A172 (cell line): ENCODE data around the gene TMEM132E. TPM values are rescaled to one million over a fixed set of nuclear protein-coding genes. Genes with fewer than 3 reads are reported as not detected.

Experiments
- DNase-seq: peaks from one replicate; pipeline ENCODE4 v3.0.0-alpha.2; 2015; ENCODE audit warnings: low spot score
- total RNA-seq: library from RNA; depleted of rRNA; stranded (reverse); fragments of >200 nt; shearing (Covaris generic); gene quantifications from 2 replicates; pipeline ENCODE4 v1.2.3, GENCODE V29; 2014

The TMEM132E gene
- total RNA-seq, 1 experiment from 2014 or later = not detected

DNA sequence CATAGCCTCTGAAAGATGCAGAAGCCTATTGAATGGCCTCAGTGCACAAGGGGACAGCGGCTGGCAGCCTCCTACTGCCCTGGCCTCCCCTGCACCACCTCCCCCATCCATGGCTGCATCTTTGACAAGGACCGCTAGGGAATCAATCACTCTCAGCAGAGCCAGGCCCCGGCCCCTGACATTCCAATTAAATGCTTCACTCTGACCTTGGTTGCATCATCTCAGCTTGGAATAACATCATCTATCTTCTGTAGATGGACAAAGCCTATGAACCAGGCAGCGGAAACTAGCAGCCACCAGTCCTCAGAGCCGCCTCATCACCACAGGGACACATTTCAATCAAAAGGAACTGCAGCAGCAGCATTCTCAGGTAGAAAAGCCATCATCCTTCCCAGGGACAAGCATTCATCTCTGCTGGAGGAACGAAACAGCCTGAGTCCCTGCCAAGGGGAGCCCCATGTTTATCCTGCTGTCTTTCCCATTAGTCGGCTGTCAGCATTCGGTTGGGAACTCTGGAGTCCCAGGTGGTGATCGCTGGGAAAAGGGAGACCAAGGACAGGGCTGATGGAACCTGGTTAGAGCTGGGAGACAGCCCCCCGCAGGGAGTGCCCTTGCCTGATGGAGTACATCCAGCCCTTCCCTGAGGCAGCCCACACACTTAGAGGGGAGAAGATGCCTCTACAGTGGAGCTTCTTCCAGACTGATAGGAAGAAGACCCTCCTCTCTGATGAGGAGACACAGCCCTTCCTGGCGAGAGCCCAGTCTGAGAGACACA, 11.5 kb upstream of the TMEM132E start:
- DNase-seq = peak; percentile 9

DNA sequence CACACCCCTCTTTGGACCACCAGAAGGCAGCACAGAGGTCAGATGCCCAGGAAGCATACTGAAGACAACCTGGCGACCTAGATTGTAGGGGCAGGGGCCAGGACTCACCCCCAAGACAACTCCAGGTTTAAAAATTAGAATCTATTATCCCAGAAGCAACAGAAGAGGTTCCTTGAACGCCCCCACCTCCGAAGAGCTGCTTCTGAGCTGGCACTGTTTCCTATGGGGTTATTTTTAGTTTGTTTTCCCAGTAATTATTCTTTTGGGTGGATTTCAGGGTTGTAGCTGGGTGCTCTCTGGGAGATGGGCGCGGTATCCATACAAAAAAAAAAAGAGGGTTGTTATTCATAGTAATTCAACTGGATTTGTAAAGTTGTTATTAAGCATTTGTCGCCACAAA, 10.4 kb upstream of the TMEM132E start:
- DNase-seq = no peak

- no peak for DNase-seq
These were observed 9.8 kb upstream of the TMEM132E start for GRCh38 chr17:34569591-34569990.

GRCh38 chr17:34570506-34570905, 8.9 kb upstream of the TMEM132E start:
- no peak for DNase-seq

DNA sequence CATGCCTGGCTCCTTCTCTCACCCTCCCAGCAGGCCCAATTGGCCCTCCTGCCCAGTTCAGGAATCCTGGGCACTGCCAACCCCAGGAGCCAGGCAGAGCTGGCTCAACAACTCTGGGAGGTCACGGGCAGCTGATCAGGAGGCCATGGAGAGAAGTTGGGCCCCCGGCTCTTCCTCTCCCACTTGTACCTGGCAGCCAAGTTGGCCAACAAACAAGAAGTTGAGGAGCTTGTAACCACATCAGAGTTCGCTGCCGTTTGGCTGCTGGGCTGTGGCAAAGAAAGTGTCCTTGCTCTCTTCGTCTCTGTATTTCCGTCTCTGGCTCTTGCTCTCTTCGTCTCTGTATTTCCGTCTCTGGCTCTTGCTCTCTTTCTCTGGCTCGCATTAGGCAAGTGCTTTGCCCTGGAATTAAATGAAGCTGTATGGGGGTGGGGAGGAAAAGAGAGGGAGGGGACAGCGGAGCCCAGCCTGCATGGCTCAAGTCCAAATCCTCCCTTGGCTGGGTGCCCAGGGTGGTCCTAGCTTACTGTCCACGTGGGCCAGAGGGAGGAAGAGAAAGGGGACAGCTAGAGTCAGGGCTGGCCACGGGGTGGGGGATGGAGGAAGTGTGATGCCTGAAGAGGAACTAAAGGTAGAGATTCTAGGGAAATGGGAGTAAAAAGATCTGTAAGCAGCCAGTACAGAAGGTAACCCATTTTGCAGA, 7.8 kb upstream of the TMEM132E start:
- DNase-seq = no peak

- DNase-seq = no peak
These were observed 6.9 kb upstream of the TMEM132E start for GRCh38 chr17:34572483-34572882.

DNA sequence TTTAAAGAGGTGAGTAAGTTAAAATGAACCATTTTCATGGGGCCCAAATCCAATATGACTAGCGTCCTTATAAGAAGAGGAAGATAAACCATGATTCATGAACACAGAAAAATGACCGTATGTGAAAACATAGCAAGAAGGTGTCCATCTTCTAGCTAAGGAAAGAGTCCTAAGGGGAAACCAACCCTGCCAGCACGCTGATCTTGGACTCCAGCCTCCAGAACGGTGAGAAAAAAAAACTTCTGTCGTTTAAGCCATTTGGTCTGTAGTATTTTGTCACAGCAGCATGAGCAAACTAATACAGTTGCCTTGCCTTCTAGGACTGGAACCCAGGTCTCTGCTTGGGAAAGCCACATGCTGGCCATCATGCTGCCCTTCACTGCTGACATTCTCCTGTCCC, 4.2 kb upstream of the TMEM132E start:
- no peak for DNase-seq

DNA sequence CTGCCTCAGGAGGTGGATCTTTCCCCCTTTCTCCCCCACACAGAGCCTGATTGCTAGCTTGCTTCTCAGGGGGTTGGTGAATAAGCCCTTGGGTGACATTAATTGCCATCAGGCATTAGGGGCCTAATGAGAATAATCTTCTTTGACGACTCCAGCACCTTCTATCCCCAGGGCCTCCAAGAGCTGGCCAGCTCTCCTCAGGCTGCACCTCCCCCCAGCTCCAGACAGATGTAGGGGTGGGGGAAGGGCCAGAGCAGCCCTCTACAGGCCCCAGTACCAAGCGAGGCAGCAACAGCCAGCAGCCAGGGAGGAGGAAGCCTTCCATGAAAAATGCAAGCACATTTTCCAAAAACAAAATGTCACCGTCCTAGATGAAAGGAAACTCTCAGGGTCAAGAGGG, 1.4 kb upstream of the TMEM132E start:
- no peak for DNase-seq

- no peak for DNase-seq
These were observed 746 bp upstream of the TMEM132E start for GRCh38 chr17:34578656-34579016.

GRCh38 chr17:34579979-34580684, 750 bp downstream of the TMEM132E start:
- DNase-seq = no peak

DNA sequence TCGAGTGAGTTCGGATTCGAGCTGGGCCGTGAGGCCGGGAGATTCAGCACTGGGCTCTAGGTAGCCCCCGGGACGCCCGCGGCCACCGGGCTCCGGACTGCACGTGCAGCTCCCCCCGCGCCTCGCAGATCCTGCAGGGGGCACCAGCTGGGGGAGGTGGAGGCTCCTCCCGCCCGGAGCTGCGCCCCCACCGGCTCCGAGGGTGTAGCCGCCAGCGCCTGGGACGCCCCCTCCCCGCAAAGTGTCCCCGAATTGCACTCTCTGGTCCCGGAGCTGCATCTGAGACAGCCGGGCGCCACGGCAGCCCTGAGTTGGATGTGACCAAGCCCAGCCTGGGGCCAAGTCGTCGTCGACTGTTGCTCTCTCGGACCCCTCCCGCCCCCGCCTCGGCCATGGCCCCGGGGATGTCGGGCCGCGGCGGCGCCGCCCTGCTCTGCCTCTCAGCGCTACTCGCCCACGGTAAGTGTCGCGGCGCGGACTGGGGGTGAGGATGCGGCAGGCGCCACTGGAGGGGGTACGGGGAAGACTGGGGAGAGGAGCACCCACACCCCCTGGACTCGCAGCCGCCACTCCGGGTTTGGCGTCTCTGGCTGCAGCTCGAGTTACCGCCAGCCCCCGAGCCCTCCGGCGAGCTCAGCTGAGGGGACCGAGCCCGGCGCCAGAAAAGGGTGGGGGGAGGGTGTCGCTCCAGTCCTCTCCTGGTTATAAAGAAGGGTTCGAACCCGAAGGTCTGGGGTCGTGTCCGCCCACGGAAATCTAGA, 1.5 kb downstream of the TMEM132E start:
- no peak for DNase-seq

DNA sequence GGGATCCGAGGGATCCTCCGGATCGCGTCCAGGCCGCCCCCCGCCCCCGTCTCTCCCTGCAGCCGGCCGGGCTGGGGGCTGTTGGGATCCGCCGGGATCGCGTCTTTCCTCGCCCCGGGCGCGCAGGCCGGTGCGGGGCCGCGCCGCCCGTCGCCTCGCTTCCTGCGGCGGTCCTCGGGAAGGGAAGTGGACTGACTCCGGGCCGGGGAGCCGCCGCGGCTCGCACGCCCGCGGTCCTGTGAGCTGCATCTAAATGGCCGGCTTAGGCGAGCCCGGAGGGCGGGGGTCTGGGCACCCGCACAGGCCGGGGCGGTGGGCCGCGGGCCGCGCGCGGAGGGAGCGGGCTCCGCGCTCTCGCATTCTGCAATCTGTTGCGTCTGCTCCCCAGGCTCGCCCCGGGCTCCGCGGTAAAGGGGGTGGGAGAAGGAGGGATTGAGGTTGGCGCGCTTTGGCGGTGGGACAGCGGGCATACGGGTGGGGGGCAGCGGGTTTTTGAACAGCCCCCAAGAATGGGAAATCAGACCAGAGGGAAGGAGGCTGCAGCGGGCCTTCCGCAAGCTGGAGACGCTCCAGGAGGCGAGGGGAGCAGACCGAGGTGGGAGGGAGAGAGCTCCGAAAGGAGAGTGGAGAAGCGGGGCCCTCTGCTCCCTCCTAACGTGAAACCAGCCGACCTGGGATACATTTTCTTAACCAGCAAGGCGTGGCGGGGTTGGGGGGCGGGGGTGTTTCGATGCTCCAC, 2.2 kb downstream of the TMEM132E start:
- no peak for DNase-seq

DNA sequence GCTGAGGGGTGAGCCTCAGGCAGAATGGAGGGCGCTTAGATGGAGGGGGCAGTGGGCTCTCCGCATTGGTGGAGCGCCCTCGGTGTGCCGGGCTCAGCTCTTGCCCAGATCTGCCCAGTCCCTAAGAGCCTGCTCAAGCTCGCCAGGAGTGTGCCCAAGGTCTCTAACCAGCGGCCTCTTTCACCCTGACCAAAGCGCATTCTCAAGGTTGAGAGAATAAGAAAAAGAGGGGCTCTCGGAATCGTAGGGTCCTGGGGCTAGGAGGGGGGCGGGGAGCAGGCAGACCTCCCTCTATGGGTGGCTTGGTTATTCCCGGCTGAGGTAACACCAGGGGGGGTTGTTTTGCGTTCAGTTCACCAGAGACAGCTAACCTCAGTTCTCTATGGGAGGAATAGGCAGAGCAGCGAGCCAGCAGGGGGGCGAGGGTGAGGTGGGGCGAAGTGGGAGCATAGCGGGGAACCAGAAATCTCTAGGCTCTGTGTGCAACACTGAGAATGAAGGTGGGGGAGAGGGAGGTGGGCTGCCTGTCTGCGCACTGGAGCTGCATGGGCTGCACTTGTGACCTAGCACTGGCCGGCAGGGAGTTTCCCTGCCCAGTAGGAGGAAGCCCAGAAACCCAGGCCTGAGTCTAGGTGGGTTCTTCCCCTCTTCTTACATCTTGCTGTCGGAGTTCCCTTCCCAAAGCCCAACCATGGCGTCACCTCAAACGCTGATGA, 3.0 kb downstream of the TMEM132E start:
- DNase-seq = no peak

- DNase-seq = no peak
These were observed 3.5 kb downstream of the TMEM132E start for GRCh38 chr17:34582901-34583245.

- peak; percentile 33 for DNase-seq
These were observed 5.5 kb downstream of the TMEM132E start for GRCh38 chr17:34584805-34585416.

- DNase-seq = no peak
These were observed 7.0 kb downstream of the TMEM132E start for GRCh38 chr17:34586346-34586846.

DNA sequence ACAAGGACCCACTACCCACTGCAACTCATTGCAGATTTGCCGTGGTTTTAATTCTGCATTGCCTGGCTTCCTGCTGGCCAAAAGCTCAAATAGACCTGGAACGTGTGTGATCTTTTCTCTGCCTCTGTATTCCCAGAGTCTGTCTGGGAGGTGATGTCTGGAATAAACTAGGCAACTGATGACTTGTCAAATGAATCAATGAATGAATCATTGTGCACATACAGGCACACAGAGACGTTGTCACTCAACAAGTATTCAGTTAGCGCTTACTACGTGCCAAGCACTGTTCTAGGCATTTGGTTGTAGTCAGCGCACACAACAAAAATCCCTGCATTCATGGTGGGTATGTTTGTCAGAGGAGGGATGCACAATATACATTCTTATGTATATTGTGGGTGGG, 8.9 kb downstream of the TMEM132E start:
- DNase-seq = no peak

DNA sequence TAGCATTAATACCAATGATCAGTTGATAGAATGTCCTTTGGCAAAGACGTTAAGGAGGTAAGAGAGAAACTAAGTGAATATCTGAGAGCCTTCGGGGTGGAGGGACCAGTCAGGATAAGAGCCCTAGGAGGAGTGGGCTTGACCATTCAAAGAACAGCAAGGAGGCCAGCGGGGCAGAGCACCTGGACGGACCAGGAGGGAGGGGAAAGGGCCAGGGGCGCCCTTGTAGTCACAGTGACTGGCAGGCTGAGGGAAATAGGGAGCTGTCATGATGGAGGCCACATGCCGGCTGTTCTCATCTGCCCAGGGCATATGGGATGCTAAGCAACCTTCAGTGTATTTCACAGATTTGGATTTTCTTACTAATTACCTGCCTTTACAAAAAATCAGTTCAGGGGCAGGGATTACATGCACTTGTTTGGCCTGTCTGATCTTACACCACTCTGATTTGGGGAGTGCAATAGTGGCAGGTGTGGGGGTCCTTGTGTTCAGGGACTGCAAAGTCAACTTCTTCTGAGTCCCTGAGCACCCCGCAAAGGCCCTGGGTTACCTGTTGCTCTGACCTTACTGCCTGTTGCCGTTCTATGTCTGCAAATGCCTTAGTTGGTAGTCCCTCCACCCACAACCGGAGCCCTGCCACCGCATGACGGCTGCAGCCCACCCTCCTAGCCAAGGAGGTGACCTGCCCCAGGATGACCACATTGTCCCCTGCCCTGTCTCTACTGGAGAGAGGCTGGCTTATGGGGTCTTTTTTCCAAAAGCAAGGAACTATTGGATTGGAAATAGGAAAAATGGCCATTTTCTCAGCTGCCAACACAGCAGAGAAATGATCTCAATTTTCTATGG, 10.0 kb downstream of the TMEM132E start:
- DNase-seq = no peak

DNA sequence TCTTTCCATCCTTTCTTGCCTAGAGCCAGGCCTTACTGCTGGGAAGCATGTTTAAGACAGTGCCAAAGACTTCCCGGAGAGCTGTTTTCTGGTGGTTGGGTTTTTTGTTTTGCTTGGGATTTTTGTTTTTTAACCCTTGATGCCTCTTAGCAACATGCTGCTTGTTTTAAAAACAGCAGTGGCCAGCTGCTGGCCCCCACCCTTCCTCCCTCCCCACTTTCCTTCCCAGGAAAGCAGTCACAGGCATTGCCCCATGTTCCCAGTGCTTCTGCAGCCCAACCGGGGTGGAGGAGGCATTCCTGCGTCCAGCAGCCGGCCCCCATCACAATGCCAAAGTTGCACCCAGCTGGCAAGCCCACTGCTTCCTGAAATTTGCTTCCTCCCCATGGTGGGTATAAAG, 12.6 kb downstream of the TMEM132E start:
- no peak for DNase-seq
